ENCODE measurements around the gene ADGRD1.

The ADGRD1 gene

DNA sequence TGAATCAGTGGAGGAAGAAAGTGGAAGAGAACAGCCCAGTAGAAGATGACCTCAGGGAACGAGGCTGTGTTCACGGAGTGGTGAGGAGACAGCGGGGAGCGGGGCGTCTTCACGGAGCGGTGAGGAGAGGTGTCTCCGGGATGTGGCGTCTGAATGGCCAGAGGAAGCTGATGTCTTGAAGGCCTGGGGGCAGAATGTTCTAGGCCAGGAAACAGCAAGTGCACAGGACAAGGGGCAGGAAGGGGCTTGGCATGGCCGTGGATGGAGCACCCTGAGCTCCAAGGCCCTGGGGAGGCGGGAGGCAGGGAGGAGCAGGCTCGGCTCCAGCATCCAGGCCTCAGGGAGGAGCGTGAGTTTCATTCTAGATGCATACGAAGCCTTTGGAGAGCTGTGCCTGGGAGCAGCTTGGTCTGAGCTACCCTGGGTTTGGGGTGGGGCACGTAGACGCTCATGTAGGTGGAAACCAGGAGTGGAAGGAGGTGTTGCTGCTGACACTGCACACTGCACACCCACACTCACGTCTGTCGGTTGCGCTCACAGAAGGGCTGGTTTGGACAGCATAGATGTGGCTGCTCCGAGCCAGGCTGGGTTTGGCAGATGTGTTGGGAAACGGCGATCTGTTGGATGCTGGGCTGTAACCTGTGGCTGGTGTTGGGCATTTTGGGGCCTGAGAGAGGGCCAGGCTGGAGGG lies 131.6 kb downstream of the ADGRD1 start:
- no peak for TF ChIP-seq CTCF (IDR thresholded peaks at IDR 0.05; ENCODE audit: low read depth, low read length)
- DNase-seq (ENCODE audit: extremely low read depth, low read depth): no peak

DNA sequence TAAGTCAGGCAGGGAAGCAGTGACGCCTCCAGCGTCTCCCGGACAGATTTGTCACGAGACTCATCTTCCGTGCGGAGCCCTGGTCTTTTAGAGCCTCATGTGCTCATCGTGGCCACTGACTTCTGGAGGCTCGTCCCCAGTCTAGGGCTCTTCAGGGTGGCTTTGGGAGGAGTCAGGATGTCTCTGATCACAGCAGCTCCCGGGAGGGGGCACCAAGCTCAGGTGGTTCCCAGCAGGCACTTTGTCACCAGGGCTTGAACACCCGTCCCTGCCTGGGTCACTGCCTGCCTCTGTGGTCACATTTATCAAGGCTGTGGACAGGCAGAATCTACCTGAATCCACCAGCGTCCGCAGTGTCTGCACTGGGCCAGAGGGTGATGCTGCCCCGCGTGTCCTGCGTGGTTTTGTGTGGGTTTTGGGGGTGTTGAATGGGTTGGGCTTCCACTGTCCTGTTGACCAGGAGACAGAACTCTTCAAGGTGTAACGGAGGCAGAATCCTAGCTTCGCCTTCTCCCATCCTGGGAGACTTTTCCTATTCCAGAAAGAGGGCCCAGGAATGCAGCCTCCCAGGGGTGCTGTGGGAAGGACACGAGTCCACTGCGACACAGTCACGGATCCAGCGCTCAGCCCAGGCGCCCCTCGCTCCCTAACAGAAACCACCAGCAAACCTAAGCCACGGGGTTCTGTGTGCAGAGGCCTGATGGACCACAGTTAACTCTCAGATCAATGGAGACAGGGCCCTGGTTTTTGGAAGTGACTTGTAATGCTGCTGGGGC lies 132.3 kb downstream of the ADGRD1 start:
- no peak for TF ChIP-seq CTCF (IDR thresholded peaks at IDR 0.05; ENCODE audit: low read depth, low read length)
- no peak for DNase-seq (ENCODE audit: extremely low read depth, low read depth)

DNA sequence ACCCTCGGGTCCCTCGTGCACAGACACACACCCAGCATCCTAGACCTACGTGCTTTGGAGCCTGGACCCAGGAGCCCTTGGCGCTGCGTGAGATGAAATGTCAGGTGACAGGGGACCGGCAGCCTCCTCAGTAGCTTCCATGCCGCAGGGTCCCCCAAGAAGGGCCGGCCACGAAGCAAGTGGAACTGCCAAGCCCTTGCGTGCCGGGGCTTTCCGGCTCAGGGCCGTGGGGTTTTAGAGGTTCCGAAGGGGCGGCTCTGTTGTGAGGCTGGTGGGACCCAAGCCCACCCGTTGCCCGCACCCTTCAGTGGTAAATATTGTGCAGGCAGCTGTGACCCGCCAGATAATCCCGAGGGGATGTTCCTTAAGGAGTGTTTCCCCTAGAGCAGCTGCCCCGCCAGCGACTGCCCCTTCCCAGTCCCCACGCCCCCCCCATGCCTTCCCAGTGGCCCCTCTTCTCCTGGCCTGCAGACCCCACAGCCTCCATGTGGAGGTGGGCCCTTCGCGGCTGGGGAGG lies 133.7 kb downstream of the ADGRD1 start:
- no peak for DNase-seq (ENCODE audit: extremely low read depth, low read depth)
- no peak for TF ChIP-seq CTCF (IDR thresholded peaks at IDR 0.05; ENCODE audit: low read depth, low read length)

- no peak for TF ChIP-seq CTCF (IDR thresholded peaks at IDR 0.05; ENCODE audit: low read depth, low read length)
- DNase-seq (ENCODE audit: extremely low read depth, low read depth): no peak
Measured at GRCh38 chr12:131087991-131088700, 134.4 kb downstream of the ADGRD1 start.

GRCh38 chr12:131088701-131089530 lies 135.2 kb downstream of the ADGRD1 start:
- DNase-seq (ENCODE audit: extremely low read depth, low read depth): no peak
- no peak for TF ChIP-seq CTCF (IDR thresholded peaks at IDR 0.05; ENCODE audit: low read depth, low read length)

GRCh38 chr12:131089531-131090273 lies 136.0 kb downstream of the ADGRD1 start:
- no peak for TF ChIP-seq CTCF (IDR thresholded peaks at IDR 0.05; ENCODE audit: low read depth, low read length)
- no peak for DNase-seq (ENCODE audit: extremely low read depth, low read depth)
